Mesenchymal stem cell (in vitro differentiated cells and primary cell): ENCODE data around the gene PLEKHO2.
A peak's percentile ranks its signal among the peaks of the same experiment; 100 is the strongest.

Experiments used
- DNase-seq: peaks from one replicate; pipeline ENCODE4 v3.0.0-alpha.2; 2013
- H2AFZ ChIP-seq: one replicate; pipeline ENCODE4 v1.6.1; 2013; ENCODE audit warnings: low read depth, mild to moderate bottlenecking, control low read depth, inconsistent platforms, low read length, moderate library complexity
- H2AK5ac ChIP-seq: 2 replicates; pipeline ENCODE4 v1.6.1; 2013; ENCODE audit warnings: low read length, moderate library complexity, mild to moderate bottlenecking, inconsistent platforms; ENCODE audit not compliant: severe bottlenecking
- H2BK120ac ChIP-seq: one replicate; pipeline ENCODE4 v1.6.1; 2013; ENCODE audit warnings: low read depth, mild to moderate bottlenecking, inconsistent platforms, low read length, moderate library complexity
- H2BK12ac ChIP-seq, 2 experiments: one replicate each; pipeline ENCODE4 v1.6.1; 2013; ENCODE audit warnings: inconsistent platforms in 2 of 2, low read length in 2 of 2, mild to moderate bottlenecking in 2 of 2, moderate library complexity in 2 of 2, control low read depth in 1 of 2
- H2BK15ac ChIP-seq: one replicate; pipeline ENCODE4 v1.6.1; 2013; ENCODE audit warnings: mild to moderate bottlenecking, low read depth, inconsistent platforms; ENCODE audit not compliant: poor library complexity, severe bottlenecking
- H2BK5ac ChIP-seq: 2 replicates; pipeline ENCODE4 v1.6.1; 2013; ENCODE audit warnings: low read depth, mild to moderate bottlenecking, low read length, control low read depth, inconsistent platforms; ENCODE audit not compliant: poor library complexity, severe bottlenecking
- H3K14ac ChIP-seq, 2 experiments: one replicate each; pipeline ENCODE4 v1.6.1; 2013; ENCODE audit warnings: inconsistent platforms in 2 of 2, low read length in 2 of 2, control low read depth in 1 of 2, mild to moderate bottlenecking in 1 of 2, moderate library complexity in 1 of 2
- H3K18ac ChIP-seq, 2 experiments: one replicate each; pipeline ENCODE4 v1.6.1; 2013; ENCODE audit warnings: inconsistent platforms in 2 of 2, low read length in 2 of 2, control low read depth in 1 of 2, low read depth in 1 of 2, mild to moderate bottlenecking in 1 of 2
- H3K23ac ChIP-seq, 2 experiments: one replicate each; pipeline ENCODE4 v1.6.1; 2013; ENCODE audit warnings: inconsistent platforms in 2 of 2, low read length in 2 of 2, mild to moderate bottlenecking in 2 of 2, moderate library complexity in 2 of 2, control low read depth in 1 of 2
- H3K27ac ChIP-seq: 2 replicates; pipeline ENCODE4 v1.5.1; 2013; ENCODE audit warnings: mild to moderate bottlenecking, moderate library complexity, low read length, control low read depth, inconsistent platforms; ENCODE audit not compliant: poor library complexity, severe bottlenecking
- H3K27me3 ChIP-seq, 2 experiments: 2 replicates each; pipeline versions ENCODE4 v1.6.1 to v1.7.0; 2013; ENCODE audit warnings: low read length in 2 of 2, mild to moderate bottlenecking in 2 of 2, moderate library complexity in 2 of 2, control low read depth in 1 of 2, inconsistent platforms in 1 of 2; ENCODE audit not compliant: control insufficient read depth in 1 of 2, insufficient read depth in 1 of 2
- H3K36me3 ChIP-seq, 2 experiments: 2 replicates each; pipeline versions ENCODE4 v1.6.1 to v1.7.0; 2013; ENCODE audit warnings: low read length in 2 of 2, control low read depth in 1 of 2, inconsistent platforms in 1 of 2, low read depth in 1 of 2, mild to moderate bottlenecking in 1 of 2; ENCODE audit not compliant: insufficient read depth in 2 of 2, control insufficient read depth in 1 of 2
- H3K4ac ChIP-seq, 2 experiments: one replicate each; pipeline ENCODE4 v1.6.1; 2013; ENCODE audit warnings: inconsistent platforms in 2 of 2, low read length in 2 of 2, mild to moderate bottlenecking in 2 of 2, moderate library complexity in 2 of 2, control low read depth in 1 of 2, low read depth in 1 of 2
- H3K4me1 ChIP-seq: 2 replicates; pipeline ENCODE4 v1.6.1; 2013; ENCODE audit warnings: low read depth, low read length, control low read depth; ENCODE audit not compliant: control insufficient read depth, insufficient read depth
- H3K4me2 ChIP-seq: 2 replicates; pipeline ENCODE4 v1.6.1; 2013; ENCODE audit warnings: low read length, mild to moderate bottlenecking, inconsistent platforms; ENCODE audit not compliant: poor library complexity, severe bottlenecking
- H3K4me3 ChIP-seq, 2 experiments: 2 replicates each; pipeline versions ENCODE4 v1.5.1 to v1.7.0; 2013; ENCODE audit warnings: low read length in 2 of 2, mild to moderate bottlenecking in 2 of 2, control low read depth in 1 of 2, low read depth in 1 of 2; ENCODE audit not compliant: insufficient read depth in 1 of 2
- H3K79me1 ChIP-seq: replicated peaks from 2 replicates; pipeline ENCODE4 v1.6.1; 2013; ENCODE audit warnings: mild to moderate bottlenecking, control low read depth, low read length, inconsistent platforms; ENCODE audit not compliant: poor library complexity, severe bottlenecking
- H3K9ac ChIP-seq: 2 replicates; pipeline ENCODE4 v1.7.0; 2013; ENCODE audit warnings: mild to moderate bottlenecking, low read length, moderate library complexity
- H3K9me3 ChIP-seq: 2 replicates; pipeline ENCODE4 v1.7.0; 2013; ENCODE audit warnings: mild to moderate bottlenecking, low read length; ENCODE audit not compliant: control insufficient read depth
- H4K8ac ChIP-seq: one replicate; pipeline ENCODE4 v1.6.1; 2013; ENCODE audit warnings: inconsistent platforms, mild to moderate bottlenecking, low read length, moderate library complexity
- H4K91ac ChIP-seq: one replicate; pipeline ENCODE4 v1.6.1; 2013; ENCODE audit warnings: mild to moderate bottlenecking, low read length, inconsistent platforms
- WGBS: methylation state at CpG from one replicate; pipeline ENCODE4 v1.1.7; 2013; ENCODE audit warnings: mixed read lengths; 5-methylcytosine and 5-hydroxymethylcytosine counted together

Gene PLEKHO2

GRCh38 chr15:64877435-64877834 lies 35.7 kb downstream of the PLEKHO2 start:
- Histone ChIP-seq H2AFZ (no peak overlapping the region), H2BK120ac (peak overlapping the region; percentile 64), H3K4me3 (no peak overlapping the region), H3K14ac (no peak overlapping the region), H3K18ac (peak overlapping the region; percentile 64 to 77), H3K9ac (peak overlapping the region; percentile 29), H3K79me1 (no peaks in the 10 kb centered on the region), H3K36me3 (peaks cover 0 to 3% of the 10 kb centered on the region in 2 experiments), H2BK5ac (no peak overlapping the region), H3K4me2 (no peak overlapping the region), H3K4me1 (peaks cover 14% of the 10 kb centered on the region), H3K9me3 (no peaks in the 10 kb centered on the region), H4K8ac (peak overlapping the region; percentile 92), H3K27me3 (no peaks in the 10 kb centered on the region), H2BK15ac (peak overlapping the region; percentile 73), H3K4ac (peak overlapping the region; percentile 2 to 88), H3K27ac (no peak overlapping the region), H2BK12ac (no peak overlapping the region), H2AK5ac (peak overlapping the region; percentile 19), H3K23ac (no peak overlapping the region), H4K91ac (peak overlapping the region; percentile 85)
- no peak for DNase-seq
- WGBS, result 64% methylated on average over 3 of the region's 3 CpGs

GRCh38 chr15:64878705-64879104 lies 37.0 kb downstream of the PLEKHO2 start:
- no peak overlapping the region for H4K8ac ChIP-seq
- peaks cover 16% of the 10 kb centered on the region for H3K4me1 ChIP-seq
- H2BK5ac ChIP-seq, result no peak overlapping the region
- H3K18ac ChIP-seq, result no peak overlapping the region
- no peak overlapping the region for H3K23ac ChIP-seq
- H3K27me3 ChIP-seq, result no peaks in the 10 kb centered on the region
- no peak overlapping the region for H3K4ac ChIP-seq
- no peaks in the 10 kb centered on the region for H3K79me1 ChIP-seq
- no peak overlapping the region for H3K14ac ChIP-seq
- H3K9me3 ChIP-seq, result no peaks in the 10 kb centered on the region
- no peak overlapping the region for H2BK120ac ChIP-seq
- no peak overlapping the region for H4K91ac ChIP-seq
- H3K36me3 ChIP-seq, result peaks cover 0 to 3% of the 10 kb centered on the region in 2 experiments
- no peak overlapping the region for H2AFZ ChIP-seq
- H2AK5ac ChIP-seq, result peak overlapping the region; percentile 92
- DNase-seq, result no peak
- no peak overlapping the region for H3K4me3 ChIP-seq
- no peak overlapping the region for H2BK15ac ChIP-seq
- H3K9ac ChIP-seq, result no peak overlapping the region
- no peak overlapping the region for H3K27ac ChIP-seq
- H3K4me2 ChIP-seq, result no peak overlapping the region
- 70% methylated on average over 8 of the region's 8 CpGs for WGBS
- no peak overlapping the region for H2BK12ac ChIP-seq

GRCh38 chr15:64883100-64883581 lies 41.4 kb downstream of the PLEKHO2 start:
- no peaks in the 10 kb centered on the region for H3K9me3 ChIP-seq
- H3K9ac ChIP-seq, result peak overlapping the region; percentile 78
- H3K79me1 ChIP-seq, result no peaks in the 10 kb centered on the region
- H2BK15ac ChIP-seq, result no peak overlapping the region
- H2BK12ac ChIP-seq, result no peak overlapping the region
- no peak overlapping the region for H2BK5ac ChIP-seq
- no peak overlapping the region for H3K4me2 ChIP-seq
- no peak overlapping the region for H3K23ac ChIP-seq
- DNase-seq, result peak; percentile 61
- no peaks in the 10 kb centered on the region for H3K27me3 ChIP-seq
- WGBS, result 89% methylated on average over 3 of the region's 5 CpGs
- no peak overlapping the region for H3K4me3 ChIP-seq
- no peak overlapping the region for H4K91ac ChIP-seq
- H3K27ac ChIP-seq, result no peak overlapping the region
- no peak overlapping the region for H2BK120ac ChIP-seq
- peaks cover 16% of the 10 kb centered on the region for H3K4me1 ChIP-seq
- H3K36me3 ChIP-seq, result peaks cover 0 to 6% of the 10 kb centered on the region in 2 experiments
- no peak overlapping the region for H3K4ac ChIP-seq
- no peak overlapping the region for H3K18ac ChIP-seq
- H3K14ac ChIP-seq, result no peak overlapping the region
- H2AK5ac ChIP-seq, result no peak overlapping the region
- H2AFZ ChIP-seq, result no peak overlapping the region
- no peak overlapping the region for H4K8ac ChIP-seq

- peak overlapping the region in 1 of 2 experiments; percentile 73 for H3K18ac ChIP-seq
- H2AFZ ChIP-seq, result no peak overlapping the region
- H3K27ac ChIP-seq, result peak overlapping the region; percentile 33
- H4K8ac ChIP-seq, result no peak overlapping the region
- H3K9ac ChIP-seq, result peak overlapping the region; percentile 78
- peak; percentile 98 for DNase-seq
- H3K4me1 ChIP-seq, result peaks cover 16% of the 10 kb centered on the region
- H2AK5ac ChIP-seq, result peak overlapping the region; percentile 33
- H3K27me3 ChIP-seq, result no peaks in the 10 kb centered on the region
- H2BK15ac ChIP-seq, result peak overlapping the region; percentile 21
- peak overlapping the region; percentile 44 to 89 for H2BK12ac ChIP-seq
- H2BK120ac ChIP-seq, result no peak overlapping the region
- no peak overlapping the region for H3K4me2 ChIP-seq
- H3K9me3 ChIP-seq, result no peaks in the 10 kb centered on the region
- H3K4ac ChIP-seq, result peak overlapping the region; percentile 58 to 63
- H3K23ac ChIP-seq, result no peak overlapping the region
- H3K79me1 ChIP-seq, result no peaks in the 10 kb centered on the region
- H3K4me3 ChIP-seq, result peak overlapping the region in 1 of 2 experiments; percentile 50
- peak overlapping the region; percentile 49 for H2BK5ac ChIP-seq
- peaks cover 0 to 4% of the 10 kb centered on the region in 2 experiments for H3K36me3 ChIP-seq
- H4K91ac ChIP-seq, result peak overlapping the region; percentile 78
- H3K14ac ChIP-seq, result no peak overlapping the region
- 35% methylated on average over 10 of the region's 10 CpGs for WGBS
These were observed 42.3 kb downstream of the PLEKHO2 start for GRCh38 chr15:64883997-64884511.
